H1 (cell line): ENCODE measurements around the gene CEMP1. TPM values are rescaled to one million over a fixed set of nuclear protein-coding genes. Genes with fewer than 3 reads are reported as not detected.

Experiments used
- CTCF ChIA-PET: fragments of 300-600 bp; sonication (Branson Sonifier 250); formaldehyde crosslinking; loops from one replicate; lab custom pipeline; 2021; ENCODE audit not compliant: partially characterized antibody; lab: Charles Lee
- POLR2A ChIA-PET: fragments of 300-600 bp; sonication (Branson Sonifier 250); formaldehyde crosslinking; loops from one replicate; lab custom pipeline; 2021; ENCODE audit warnings: inconsistent platforms; ENCODE audit not compliant: partially characterized antibody; lab: Charles Lee
- DNase-seq, 2 experiments: peaks; one replicate each; pipeline versions ENCODE4 v3.0.0 to v3.0.0-alpha.2; 2010 to 2022; ENCODE audit warnings: low spot score in 2 of 2, low read depth in 1 of 2, mixed read lengths in 1 of 2
- FAIRE-seq: peaks from 2 replicates; lab custom pipeline; 2011; peaks lifted over from hg19 to GRCh38; lab: Jason Lieb, UNC
- H2AFZ ChIP-seq: 2 replicates; pipeline ENCODE4 v1.8.1; 2012; ENCODE audit warnings: low read length, inconsistent platforms
- H2AK5ac ChIP-seq: 2 replicates; pipeline ENCODE4 v1.6.1; 2013; ENCODE audit warnings: low read depth, low read length
- H2BK120ac ChIP-seq: replicated peaks from 2 replicates; pipeline ENCODE3; 2013; ENCODE audit warnings: low read depth, low read length, inconsistent platforms
- H2BK12ac ChIP-seq: 2 replicates; pipeline ENCODE4 v1.6.1; 2013; ENCODE audit warnings: low read depth, low read length
- H2BK15ac ChIP-seq: 2 replicates; pipeline ENCODE4 v1.6.1; 2013; ENCODE audit warnings: low read length
- H2BK20ac ChIP-seq: 2 replicates; pipeline ENCODE4 v1.6.1; 2013; ENCODE audit warnings: low read length
- H2BK5ac ChIP-seq: 2 replicates; pipeline ENCODE4 v1.6.1; 2013; ENCODE audit warnings: low read depth, low read length
- H3K14ac ChIP-seq: 2 replicates; pipeline ENCODE4 v1.6.1; 2013; ENCODE audit warnings: inconsistent platforms; ENCODE audit not compliant: insufficient read length
- H3K18ac ChIP-seq: 2 replicates; pipeline ENCODE4 v1.6.1; 2013; ENCODE audit warnings: low read length; ENCODE audit errors: extremely low read depth
- H3K23ac ChIP-seq: 2 replicates; pipeline ENCODE4 v1.6.1; 2013; ENCODE audit warnings: inconsistent platforms; ENCODE audit not compliant: insufficient read length
- H3K23me2 ChIP-seq: 2 replicates; pipeline ENCODE4 v1.6.1; 2013; ENCODE audit warnings: low read depth, low read length
- H3K27ac ChIP-seq: 2 replicates; pipeline ENCODE4 v1.6.1; 2011; ENCODE audit warnings: low read depth, low read length, inconsistent platforms
- H3K27me3 ChIP-seq, 4 experiments: replicated peaks in 1 of 4; 1 replicate in 1 of 4; 2 replicates in 3 of 4; pipeline versions ENCODE4 v1.6.1 to v1.8.1; 2011 to 2013; ENCODE audit warnings: low read length in 3 of 4, mild to moderate bottlenecking in 3 of 4, inconsistent platforms in 2 of 4, mixed read lengths in 2 of 4, moderate library complexity in 1 of 4; ENCODE audit not compliant: control insufficient read depth in 3 of 4, insufficient read depth in 3 of 4; ENCODE audit errors: extremely low read depth in 1 of 4
- H3K36me3 ChIP-seq, 4 experiments: 2 replicates each; pipeline versions ENCODE4 v1.6.1 to v1.8.1; 2011 to 2013; ENCODE audit warnings: mild to moderate bottlenecking in 4 of 4, low read length in 3 of 4, moderate library complexity in 2 of 4, control low read depth in 1 of 4, inconsistent platforms in 1 of 4; ENCODE audit not compliant: insufficient read depth in 4 of 4, control insufficient read depth in 2 of 4
- H3K4ac ChIP-seq: replicated peaks from 2 replicates; pipeline ENCODE3; 2013; ENCODE audit warnings: low read length, low read depth, mixed read lengths, inconsistent platforms; ENCODE audit not compliant: insufficient read length
- H3K4me1 ChIP-seq, 4 experiments: replicated peaks in 1 of 4; 1 replicate in 1 of 4; 2 replicates in 3 of 4; pipeline versions ENCODE4 v1.6.1 to v1.8.1; 2011 to 2013; ENCODE audit warnings: low read length in 3 of 4, inconsistent platforms in 2 of 4, mixed read lengths in 1 of 4; ENCODE audit not compliant: insufficient read depth in 4 of 4, control insufficient read depth in 3 of 4
- H3K4me2 ChIP-seq, 2 experiments: 2 replicates each; pipeline versions ENCODE4 v1.6.1 to v1.8.1; 2011 to 2013; ENCODE audit warnings: low read depth in 2 of 2, low read length in 2 of 2, control low read depth in 1 of 2, inconsistent platforms in 1 of 2, mild to moderate bottlenecking in 1 of 2; ENCODE audit not compliant: insufficient read depth in 1 of 2
- H3K4me3 ChIP-seq, 4 experiments: fragments of 200-600, 300-600 bp in 1 of 4; sonication (generic), shearing (Covaris generic), sonication (Bioruptor Twin) in 1 of 4; 2 replicates each; pipeline versions ENCODE4 v1.5.1 to v1.8.1; 2011 to 2016; ENCODE audit warnings: low read length in 4 of 4, low read depth in 3 of 4, control low read depth in 2 of 4, inconsistent platforms in 2 of 4, mild to moderate bottlenecking in 2 of 4, mixed read lengths in 1 of 4, moderate library complexity in 1 of 4; ENCODE audit not compliant: insufficient read depth in 2 of 4; ENCODE audit errors: extremely low read depth in 1 of 4
- H3K56ac ChIP-seq: replicated peaks from 2 replicates; pipeline ENCODE3; 2013; ENCODE audit warnings: low read depth, mild to moderate bottlenecking, mixed read lengths, low read length, inconsistent platforms; ENCODE audit not compliant: insufficient read length
- H3K79me1 ChIP-seq: 2 replicates; pipeline ENCODE4 v1.6.1; 2013; ENCODE audit warnings: low read depth, low read length, control low read depth
- H3K79me2 ChIP-seq, 2 experiments: 2 replicates each; pipeline versions ENCODE4 v1.6.1 to v1.8.1; 2012 to 2013; ENCODE audit warnings: low read length in 2 of 2, mild to moderate bottlenecking in 2 of 2, inconsistent platforms in 1 of 2; ENCODE audit not compliant: insufficient read depth in 2 of 2, control insufficient read depth in 1 of 2
- H3K9ac ChIP-seq, 4 experiments: replicated peaks in 1 of 4; 1 replicate in 1 of 4; 2 replicates in 3 of 4; pipeline versions ENCODE4 v1.6.1 to v1.8.1; 2011 to 2013; ENCODE audit warnings: low read depth in 3 of 4, low read length in 3 of 4, control low read depth in 2 of 4, mild to moderate bottlenecking in 2 of 4, moderate library complexity in 2 of 4, inconsistent platforms in 1 of 4; ENCODE audit errors: extremely low read depth in 1 of 4
- H3K9me3 ChIP-seq, 2 experiments: 2 replicates each; pipeline versions ENCODE4 v1.6.1 to v1.8.1; 2012 to 2013; ENCODE audit warnings: mild to moderate bottlenecking in 2 of 2, moderate library complexity in 2 of 2, control low read depth in 1 of 2, inconsistent platforms in 1 of 2, low read depth in 1 of 2, low read length in 1 of 2, mixed read lengths in 1 of 2; ENCODE audit not compliant: insufficient read depth in 2 of 2
- H4K20me1 ChIP-seq, 2 experiments: replicated peaks in 1 of 2; 2 replicates each; pipeline versions ENCODE3 to v1.8.1; 2011 to 2013; ENCODE audit warnings: inconsistent platforms in 2 of 2, low read length in 2 of 2, mild to moderate bottlenecking in 1 of 2; ENCODE audit not compliant: insufficient read depth in 2 of 2, control insufficient read depth in 1 of 2
- H4K5ac ChIP-seq: 2 replicates; pipeline ENCODE4 v1.6.1; 2013; ENCODE audit warnings: low read length, low read depth, mixed read lengths, inconsistent platforms; ENCODE audit not compliant: insufficient read length
- H4K8ac ChIP-seq: 2 replicates; pipeline ENCODE4 v1.8.0; 2013; ENCODE audit warnings: mild to moderate bottlenecking, moderate library complexity, low read length, inconsistent platforms; ENCODE audit not compliant: insufficient read depth; ENCODE audit errors: extremely low read depth
- H4K91ac ChIP-seq: replicated peaks from 2 replicates; pipeline ENCODE3; 2013; ENCODE audit warnings: low read length, mixed read lengths, inconsistent platforms; ENCODE audit not compliant: insufficient read length
- CEBPB ChIP-seq: IDR thresholded peaks from 2 replicates; pipeline ENCODE4 v1.6.1; 2012; ENCODE audit warnings: low read depth, low read length
- CTCF ChIP-seq, 3 experiments: IDR thresholded peaks; 1 replicate in 2 of 3; 2 replicates in 1 of 3; pipeline versions ENCODE4 v1.5.1 to v1.6.1; 2011; ENCODE audit warnings: low read length in 3 of 3, mild to moderate bottlenecking in 3 of 3, inconsistent platforms in 2 of 3, low read depth in 1 of 3, moderate library complexity in 1 of 3; ENCODE audit not compliant: insufficient read depth in 1 of 3; ENCODE audit errors: control extremely low read depth in 1 of 3
- KDM4A ChIP-seq: IDR thresholded peaks from one replicate; pipeline ENCODE4 v1.7.1; 2012; ENCODE audit warnings: low read depth, mild to moderate bottlenecking, moderate library complexity, low read length, inconsistent platforms; ENCODE audit not compliant: severe bottlenecking
- MAFK ChIP-seq: IDR thresholded peaks from 2 replicates; pipeline ENCODE4 v1.6.1; 2012; ENCODE audit warnings: low read depth, mild to moderate bottlenecking, improper control_type of control experiment, low read length
- RBBP5 ChIP-seq: IDR thresholded peaks from 2 replicates; pipeline ENCODE4 v1.7.1; 2012; ENCODE audit warnings: low read depth, mild to moderate bottlenecking, inconsistent platforms, low read length, moderate library complexity, borderline replicate concordance
- SIX5 ChIP-seq: IDR thresholded peaks from 2 replicates; pipeline ENCODE4 v1.6.1; 2011; ENCODE audit warnings: mild to moderate bottlenecking, low read depth, low read length
- TAF1 ChIP-seq: IDR thresholded peaks from 2 replicates; pipeline ENCODE4 v1.6.1; 2011; ENCODE audit warnings: mild to moderate bottlenecking, low read depth, low read length
- WGBS, 2 experiments: shearing (Covaris generic) in 1 of 2; methylation state at CpG; one replicate each; pipeline versions ENCODE4 v1.1.6 to v1.1.7; 2013 to 2015; ENCODE audit warnings: low lambda C conversion rate in 2 of 2, mixed read lengths in 2 of 2, inconsistent platforms in 1 of 2, low coverage in 1 of 2, missing lambda C conversion rate in 1 of 2; ENCODE audit not compliant: insufficient replicate concordance in 2 of 2, insufficient coverage in 1 of 2, insufficient read length in 1 of 2; ENCODE audit errors: extremely low coverage in 1 of 2, missing lambda C conversion rate in 1 of 2; 5-methylcytosine and 5-hydroxymethylcytosine counted together
- polyA plus RNA-seq, 7 experiments: library from polyadenylated mRNA; depleted of rRNA in 3 of 7; stranded (reverse) in 5 of 7; unstranded in 2 of 7; fragments of >200 nt in 5 of 7; fragments of 200-250 nt in 2 of 7; gene quantifications; 1 replicate in 5 of 7; 2 replicates in 1 of 7; 4 replicates in 1 of 7; pipeline versions ENCODE4 v1.2.1 to v1.2.3, GENCODE V29; 2011 to 2013; ENCODE audit warnings: missing spikeins in 2 of 7, mixed read lengths in 2 of 7
- total RNA-seq: library from RNA; stranded (reverse); fragmentation: NEBNext Ultra II Directional; extraction: Animal tissue kit (Norgen Biotek cat#: 25700); gene quantifications from 2 replicates; pipeline ENCODE4 v1.2.1, GENCODE V29; 2021

CEMP1 gene
- total and polyA plus RNA-seq, 2 of the 8 experiments (the other 6 are each of a cell fraction or from before 2014, with no cell fraction given), result not detected

GRCh38 chr16:2520784-2521531 lies 10.2 kb downstream of the CEMP1 start:
- no peak for TF ChIP-seq RBBP5
- TF ChIP-seq MAFK, result peak; percentile 17; the same call in 1 of the 2 replicates
- TF ChIP-seq SIX5, result no peak
- TF ChIP-seq CTCF (IDR thresholded peaks at IDR 0.05; ENCODE audit: control extremely low read depth in 1 of 3, insufficient read depth in 1 of 3, low read depth in 1 of 3, low read length in 3 of 3), result peak in 1 of 3 experiments; percentile 4; a peak in 1 of 4 replicates
- TF ChIP-seq TAF1, result 0 out of 2 replicates have a peak, but pooled peaks have one; percentile 31
- TF ChIP-seq CEBPB, result no peak
- peak; percentile 34 for TF ChIP-seq KDM4A
- H3K14ac ChIP-seq, result no peak overlapping the region
- peaks cover 10 to 41% of the 10 kb centered on the region in 2 experiments for H3K79me2 ChIP-seq
- H3K27me3 ChIP-seq, result no peaks in the 10 kb centered on the region
- no peak overlapping the region for H2BK15ac ChIP-seq
- no peak overlapping the region for H2BK12ac ChIP-seq
- WGBS, 2 experiments, result 57% methylated on average over 24 of the region's 41 CpGs; no CpG with 5 or more reads in 1 of the 2 experiments
- no peak overlapping the region for H2BK5ac ChIP-seq
- no peak overlapping the region for H3K23ac ChIP-seq
- peak overlapping the region; percentile 70 to 87 (median 76) for H3K9ac ChIP-seq
- no peak for FAIRE-seq
- H3K27ac ChIP-seq, result no peak overlapping the region
- H2AFZ ChIP-seq, result no peak overlapping the region
- peaks cover 21 to 26% of the 10 kb centered on the region in 2 experiments for H4K20me1 ChIP-seq
- POLR2A ChIA-PET, result interaction anchor here (0.6 to 7.6 kb wide), 17 partner anchors 10 to 322 kb away, joined by 3 to 108 read pairs (median 4); partner anchors contain the start of genes CEMP1, ECI1, NTN3 and PDPK1
- H2BK20ac ChIP-seq, result no peak overlapping the region
- H4K8ac ChIP-seq, result peak overlapping the region; percentile 91
- peaks cover 2 to 15% (median 5%) of the 10 kb centered on the region in 4 experiments; a peak in 5 of 8 replicates for H3K36me3 ChIP-seq
- peak overlapping the region; percentile 90 for H3K4me2 ChIP-seq
- H3K4me1 ChIP-seq, result peaks cover 0 to 10% (median 1%) of the 10 kb centered on the region in 4 experiments; a peak in 5 of 7 replicates
- peak overlapping the region; percentile 45 to 87 (median 80) for H3K4me3 ChIP-seq
- CTCF ChIA-PET, result interaction anchor here (0.6 to 1.2 kb wide), 6 partner anchors 9 to 88 kb away, joined by 3 to 5 read pairs (median 3); partner anchors contain the start of gene CEMP1
- H4K91ac ChIP-seq, result no peak overlapping the region
- no peak overlapping the region for H3K4ac ChIP-seq
- H3K56ac ChIP-seq, result no peak overlapping the region
- no peak overlapping the region for H2AK5ac ChIP-seq
- H3K23me2 ChIP-seq, result peaks cover 5% of the 10 kb centered on the region; the same call in 1 of the 2 replicates
- no peaks in the 10 kb centered on the region for H3K9me3 ChIP-seq
- no peak overlapping the region for H2BK120ac ChIP-seq
- DNase-seq, result no peak
- no peak overlapping the region; the same call in 1 of the 2 replicates for H3K18ac ChIP-seq
- peaks cover 23% of the 10 kb centered on the region for H3K79me1 ChIP-seq
- no peak overlapping the region for H4K5ac ChIP-seq
